GM19025 (cell line): ENCODE measurements around the gene FXR1.
A peak's percentile ranks its signal among the peaks of the same experiment; 100 is the strongest.
"Not testable (repeated sequence)": the region's sequence is repeated elsewhere in the genome, so short reads cannot be mapped to it uniquely, and the experiment has no call there.

Source experiments
- ATAC-seq: cut with Tn5 transposase; IDR thresholded peaks from one replicate; pipeline ENCODE4 v1.9.1; 2021; ENCODE audit warnings: mild to moderate bottlenecking, low read depth, moderate library complexity; ENCODE audit not compliant: unreplicated experiment

The FXR1 gene

GRCh38 chr3:180930526-180930925 lies 18.1 kb downstream of the FXR1 start:
- no peak for ATAC-seq

- no peak for ATAC-seq
These were observed 20.3 kb downstream of the FXR1 start for GRCh38 chr3:180932819-180933218.

GRCh38 chr3:180934638-180935037 lies 22.2 kb downstream of the FXR1 start:
- ATAC-seq: no peak

- ATAC-seq: no peak
These were observed 28.4 kb downstream of the FXR1 start for GRCh38 chr3:180940826-180941225.

GRCh38 chr3:180947761-180948390 lies 35.4 kb downstream of the FXR1 start:
- ATAC-seq: no peak

GRCh38 chr3:180959691-180960090 lies 47.2 kb downstream of the FXR1 start:
- ATAC-seq: no peak

- ATAC-seq: no peak
These were observed 48.6 kb downstream of the FXR1 start for GRCh38 chr3:180961087-180961486.

GRCh38 chr3:180961552-180961951 lies 49.1 kb downstream of the FXR1 start:
- ATAC-seq: no peak

- ATAC-seq: no peak
These were observed 50.1 kb downstream of the FXR1 start for GRCh38 chr3:180962530-180962929.

- no peak for ATAC-seq
These were observed 58.5 kb downstream of the FXR1 start for GRCh38 chr3:180970931-180971330.

GRCh38 chr3:180973543-180973942 lies 61.1 kb downstream of the FXR1 start:
- no peak for ATAC-seq

GRCh38 chr3:180974286-180974685 lies 61.8 kb downstream of the FXR1 start:
- ATAC-seq: no peak

GRCh38 chr3:180977498-180977897 lies 65.0 kb downstream of the FXR1 start:
- no peak for ATAC-seq

GRCh38 chr3:180979961-180980360 lies 67.5 kb downstream of the FXR1 start:
- ATAC-seq: no peak

GRCh38 chr3:180980611-180981010 lies 68.1 kb downstream of the FXR1 start:
- no peak for ATAC-seq

GRCh38 chr3:180981912-180982311 lies 69.4 kb downstream of the FXR1 start:
- no peak for ATAC-seq

GRCh38 chr3:180983136-180983535 lies 70.7 kb downstream of the FXR1 start:
- ATAC-seq: no peak

GRCh38 chr3:180986366-180986765 lies 73.9 kb downstream of the FXR1 start:
- not testable (repeated sequence) for ATAC-seq

GRCh38 chr3:180987344-180987743 lies 74.9 kb downstream of the FXR1 start:
- ATAC-seq: no peak

GRCh38 chr3:180989291-180990163 lies 77.1 kb downstream of the FXR1 start, which contains the start of gene DNAJC19:
DNAJC19 (minus strand) TSS chr3:180989736; CDS start chr3:180989602, 134 bp downstream.
- ATAC-seq: peak; percentile 94

- no peak for ATAC-seq
These were observed 78.0 kb downstream of the FXR1 start for GRCh38 chr3:180990505-180990904.

GRCh38 chr3:180996415-180996932 lies 84.0 kb downstream of the FXR1 start:
- ATAC-seq: no peak
